GM12801 (cell line): ENCODE measurements around the gene PDGFB.

Source experiments
- CTCF ChIP-seq: IDR thresholded peaks from one replicate; pipeline ENCODE4 v1.5.1; 2011; ENCODE audit warnings: control low read depth; ENCODE audit not compliant: insufficient read length; ENCODE audit errors: extremely low read depth

Gene PDGFB

GRCh38 chr22:39246217-39246616 is 1.4 kb upstream of the PDGFB start:
- TF ChIP-seq CTCF, result no peak

GRCh38 chr22:39245130-39246039 is 603 bp upstream of the PDGFB start:
- TF ChIP-seq CTCF, result no peak

DNA sequence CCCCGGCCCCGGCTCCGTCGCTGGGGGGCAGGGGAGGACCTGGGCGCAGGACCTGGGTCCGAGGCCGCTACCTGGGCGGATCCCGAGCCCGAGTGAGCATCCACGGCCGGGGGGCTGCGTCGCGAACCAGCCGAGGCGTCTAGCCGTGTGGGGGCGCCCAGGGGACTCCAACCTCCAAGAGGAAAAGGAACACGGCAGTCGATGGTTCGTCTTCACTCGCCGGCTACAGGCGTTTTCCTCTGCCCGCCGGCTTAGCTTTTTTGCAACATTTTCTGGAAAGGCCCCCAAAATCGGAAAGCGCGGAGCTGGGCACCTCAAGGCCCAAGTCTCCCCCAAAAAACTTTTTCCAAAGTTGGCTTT is 666 bp downstream of the PDGFB start:
- TF ChIP-seq CTCF, result no peak

GRCh38 chr22:39243439-39244135 is 1.2 kb downstream of the PDGFB start:
- TF ChIP-seq CTCF, result no peak

DNA sequence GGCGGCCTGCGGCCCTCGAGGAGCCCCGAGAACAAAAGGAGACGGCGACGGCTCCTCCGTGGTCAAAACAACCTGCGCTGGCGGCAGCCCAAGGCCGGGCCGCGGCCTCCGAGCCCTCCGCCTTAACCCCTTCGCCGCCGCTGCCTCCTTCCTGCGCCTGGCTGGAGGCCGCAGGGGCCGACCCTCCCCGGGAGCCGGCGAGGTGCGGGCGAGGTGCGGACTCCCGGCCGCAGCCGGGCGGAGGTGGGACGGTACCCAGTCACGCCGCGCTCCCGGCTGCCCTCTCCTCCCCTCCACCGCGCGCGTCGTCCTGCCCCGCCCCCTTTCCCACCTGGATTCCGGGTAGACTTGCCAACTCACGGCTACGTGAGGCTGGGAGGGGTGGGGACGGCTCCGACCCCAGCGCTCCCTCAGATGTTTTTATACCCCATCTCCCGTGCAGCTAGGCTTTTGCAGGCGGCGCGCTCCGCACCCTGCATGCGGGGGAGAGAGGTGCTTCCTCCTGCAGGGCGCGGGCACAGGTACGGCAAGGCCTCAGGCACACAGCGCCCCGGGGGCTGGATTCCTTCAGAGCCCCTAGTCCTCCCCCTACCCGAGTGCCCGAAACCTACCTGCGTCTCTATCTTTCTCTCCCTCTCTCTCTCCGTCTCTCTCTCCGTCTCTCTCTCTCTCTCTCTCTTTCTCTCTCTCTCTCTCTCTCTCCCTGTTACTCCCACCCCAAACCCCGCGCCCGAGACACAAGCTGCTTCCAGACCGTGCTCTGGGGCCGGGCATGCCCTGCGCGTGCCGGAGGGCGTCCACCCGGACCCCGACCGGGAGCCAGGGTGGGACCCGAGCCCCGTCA is 2.0 kb downstream of the PDGFB start:
- no peak for TF ChIP-seq CTCF

- no peak for TF ChIP-seq CTCF
Observed at GRCh38 chr22:39241794-39242594, 2.8 kb downstream of the PDGFB start.
